ENCODE measurements around the gene INTS13.

The INTS13 gene

DNA sequence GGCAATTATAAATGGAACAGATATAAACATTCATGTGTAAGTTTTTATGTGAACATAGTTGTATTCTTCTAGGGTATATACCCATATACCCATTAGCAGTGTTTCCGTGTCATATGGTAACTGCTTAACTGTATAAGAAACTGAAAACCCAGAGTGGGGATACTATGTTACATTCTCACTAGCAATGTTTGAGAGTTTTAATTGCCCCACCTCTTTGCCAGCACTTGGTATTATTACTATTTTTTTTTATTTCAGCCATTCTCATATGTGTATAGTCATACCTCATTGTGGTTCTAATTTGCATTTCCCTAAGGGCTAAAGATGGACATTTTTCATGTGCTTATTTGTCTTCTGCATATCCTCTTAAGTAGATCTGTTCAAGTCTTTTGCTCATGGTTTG lies 76.1 kb downstream of the INTS13 start:
- Histone ChIP-seq H3K79me2 (ENCODE audit: control insufficient read depth, low read length) (no peaks in the 10 kb centered on the region), H3K27me3 (ENCODE audit: control insufficient read depth, low read length) (no peaks in the 10 kb centered on the region), H3K9me2 (replicated peaks; ENCODE audit: control insufficient read depth, low read length) (no peaks in the 10 kb centered on the region), H4K20me1 (ENCODE audit: control insufficient read depth, insufficient read depth, low read depth, low read length) (no peaks in the 10 kb centered on the region), H3K27ac (ENCODE audit: low read depth, low read length) (no peak overlapping the region), H3K36me3 (ENCODE audit: control insufficient read depth, low read length) (no peaks in the 10 kb centered on the region), H3K9me3 (ENCODE audit: control insufficient read depth, insufficient read depth, low read length) (no peaks in the 10 kb centered on the region), H3K4me3 (ENCODE audit: low read length) (no peak overlapping the region), H3K4me2 (ENCODE audit: low read length) (no peak overlapping the region), H3K4me1 (ENCODE audit: control insufficient read depth, low read length) (no peaks in the 10 kb centered on the region), H3F3A (ENCODE audit: control insufficient read depth, insufficient read depth) (no peaks in the 10 kb centered on the region)
- TF ChIP-seq, protein P1, sequence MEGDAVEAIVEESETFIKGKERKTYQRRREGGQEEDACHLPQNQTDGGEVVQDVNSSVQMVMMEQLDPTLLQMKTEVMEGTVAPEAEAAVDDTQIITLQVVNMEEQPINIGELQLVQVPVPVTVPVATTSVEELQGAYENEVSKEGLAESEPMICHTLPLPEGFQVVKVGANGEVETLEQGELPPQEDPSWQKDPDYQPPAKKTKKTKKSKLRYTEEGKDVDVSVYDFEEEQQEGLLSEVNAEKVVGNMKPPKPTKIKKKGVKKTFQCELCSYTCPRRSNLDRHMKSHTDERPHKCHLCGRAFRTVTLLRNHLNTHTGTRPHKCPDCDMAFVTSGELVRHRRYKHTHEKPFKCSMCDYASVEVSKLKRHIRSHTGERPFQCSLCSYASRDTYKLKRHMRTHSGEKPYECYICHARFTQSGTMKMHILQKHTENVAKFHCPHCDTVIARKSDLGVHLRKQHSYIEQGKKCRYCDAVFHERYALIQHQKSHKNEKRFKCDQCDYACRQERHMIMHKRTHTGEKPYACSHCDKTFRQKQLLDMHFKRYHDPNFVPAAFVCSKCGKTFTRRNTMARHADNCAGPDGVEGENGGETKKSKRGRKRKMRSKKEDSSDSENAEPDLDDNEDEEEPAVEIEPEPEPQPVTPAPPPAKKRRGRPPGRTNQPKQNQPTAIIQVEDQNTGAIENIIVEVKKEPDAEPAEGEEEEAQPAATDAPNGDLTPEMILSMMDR (IDR thresholded peaks at IDR 0.05; ENCODE audit: low read depth, low read length, poor library complexity, severe bottlenecking), result no peak
- TF ChIP-seq EZH2phosphoT487 (IDR thresholded peaks at IDR 0.05; ENCODE audit: borderline replicate concordance, low read length), result no peak

DNA sequence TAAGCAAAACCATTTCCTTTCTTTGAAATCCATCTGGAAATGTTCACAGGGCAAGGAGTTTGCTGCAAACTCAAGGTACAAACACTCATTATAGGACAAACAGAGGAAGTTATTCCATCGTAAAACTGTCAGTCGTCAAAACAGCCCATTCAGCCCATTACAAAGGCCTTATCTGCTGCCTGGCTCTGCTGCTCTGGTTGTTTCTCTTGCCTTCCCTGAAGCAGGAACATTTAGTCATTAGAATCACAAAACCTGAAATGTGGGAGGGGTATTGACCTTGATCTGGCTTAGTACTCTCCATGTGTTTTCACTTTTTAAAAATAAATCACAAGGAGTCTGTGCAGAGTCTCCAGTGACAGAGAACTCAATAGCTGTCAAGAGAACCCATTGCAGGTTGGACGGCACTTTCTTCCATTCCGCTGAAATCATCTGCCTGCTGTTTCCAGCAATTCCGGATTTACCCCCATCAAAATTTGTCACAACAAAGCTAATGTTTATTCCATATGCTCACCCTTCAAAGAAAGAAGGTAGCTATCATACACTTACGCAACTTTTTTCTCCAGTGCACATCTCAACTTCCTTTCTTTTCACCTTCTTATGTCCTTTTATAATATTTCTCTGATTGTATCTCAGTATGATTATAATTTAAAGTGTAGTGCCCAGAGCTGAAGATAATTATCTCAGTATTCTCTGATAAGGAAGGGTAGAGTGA lies 80.2 kb downstream of the INTS13 start:
- Histone ChIP-seq H3K4me2 (ENCODE audit: low read length) (no peak overlapping the region), H3K4me1 (ENCODE audit: control insufficient read depth, low read length) (peaks cover 22% of the 10 kb centered on the region), H3K27ac (ENCODE audit: low read depth, low read length) (no peak overlapping the region), H3K79me2 (ENCODE audit: control insufficient read depth, low read length) (no peaks in the 10 kb centered on the region), H3F3A (ENCODE audit: control insufficient read depth, insufficient read depth) (peaks cover under 1% of the 10 kb centered on the region; the same call in 1 of the 2 replicates), H3K9me3 (ENCODE audit: control insufficient read depth, insufficient read depth, low read length) (no peaks in the 10 kb centered on the region), H3K36me3 (ENCODE audit: control insufficient read depth, low read length) (no peaks in the 10 kb centered on the region), H3K27me3 (ENCODE audit: control insufficient read depth, low read length) (no peaks in the 10 kb centered on the region), H3K9me2 (replicated peaks; ENCODE audit: control insufficient read depth, low read length) (no peaks in the 10 kb centered on the region), H4K20me1 (ENCODE audit: control insufficient read depth, insufficient read depth, low read depth, low read length) (no peaks in the 10 kb centered on the region), H3K4me3 (ENCODE audit: low read length) (no peak overlapping the region)
- TF ChIP-seq, protein P1 (IDR thresholded peaks at IDR 0.05; ENCODE audit: low read depth, low read length, poor library complexity, severe bottlenecking), result no peak
- TF ChIP-seq EZH2phosphoT487 (IDR thresholded peaks at IDR 0.05; ENCODE audit: borderline replicate concordance, low read length), result no peak

DNA sequence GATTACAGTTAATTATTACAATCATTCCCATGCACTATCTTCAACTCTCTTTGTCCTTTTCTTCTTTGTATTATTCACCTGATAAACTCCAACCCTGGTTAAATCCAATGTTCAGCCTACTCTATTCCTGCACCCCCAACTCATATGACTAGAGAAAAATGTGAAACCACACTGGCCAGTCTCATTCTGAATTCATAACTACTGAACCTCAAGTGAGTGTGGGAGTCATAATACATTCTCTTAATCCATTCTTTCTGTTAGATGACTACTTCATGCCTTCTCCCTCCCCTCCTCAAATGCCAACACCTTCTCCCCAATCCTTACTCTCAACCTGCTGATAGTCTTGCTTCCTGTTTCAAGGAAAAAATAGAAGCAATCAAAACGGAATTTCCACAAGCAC lies 82.4 kb downstream of the INTS13 start:
- Histone ChIP-seq H3K9me2 (replicated peaks; ENCODE audit: control insufficient read depth, low read length) (no peaks in the 10 kb centered on the region), H3K4me3 (ENCODE audit: low read length) (no peak overlapping the region), H4K20me1 (ENCODE audit: control insufficient read depth, insufficient read depth, low read depth, low read length) (no peaks in the 10 kb centered on the region), H3K36me3 (ENCODE audit: control insufficient read depth, low read length) (no peaks in the 10 kb centered on the region), H3K9me3 (ENCODE audit: control insufficient read depth, insufficient read depth, low read length) (no peaks in the 10 kb centered on the region), H3K27me3 (ENCODE audit: control insufficient read depth, low read length) (no peaks in the 10 kb centered on the region), H3F3A (ENCODE audit: control insufficient read depth, insufficient read depth) (peaks cover 5% of the 10 kb centered on the region; the same call in 1 of the 2 replicates), H3K4me2 (ENCODE audit: low read length) (no peak overlapping the region), H3K79me2 (ENCODE audit: control insufficient read depth, low read length) (no peaks in the 10 kb centered on the region), H3K27ac (ENCODE audit: low read depth, low read length) (no peak overlapping the region), H3K4me1 (ENCODE audit: control insufficient read depth, low read length) (peaks cover 22% of the 10 kb centered on the region)
- TF ChIP-seq EZH2phosphoT487 (IDR thresholded peaks at IDR 0.05; ENCODE audit: borderline replicate concordance, low read length), result no peak
- TF ChIP-seq, protein P1 (IDR thresholded peaks at IDR 0.05; ENCODE audit: low read depth, low read length, poor library complexity, severe bottlenecking), result no peak
